HepG2 (cell line): ENCODE results near the gene ADAP2. TPM values are rescaled to one million over a fixed set of nuclear protein-coding genes. Genes with fewer than 3 reads are reported as not detected.

Source experiments
- ATAC-seq: fragments of 200-7000 bp; cut with Tn5 transposase; 3 replicates; pipeline ENCODE4 v1.9.1; 2020; ENCODE audit warnings: mild to moderate bottlenecking, moderate library complexity
- BruUV-seq: library from RNA; stranded (reverse); fragments of 400-500 nt; replicated peaks from 2 replicates; lab custom pipeline; 2021; lab: Mats Ljungman, UMichigan
- CTCF ChIA-PET: fragments of 300-600 bp; formaldehyde crosslinking; extraction: SDS; loops from one replicate; lab custom pipeline; 2021; ENCODE audit warnings: low total read pairs, inconsistent platforms, low intra/inter-chr PET ratio; lab: Yijun Ruan, JAX
- POLR2A ChIA-PET: fragments of 350-600 bp; sonication (Branson Sonifier 250); formaldehyde crosslinking; loops from one replicate; lab custom pipeline; 2020; ENCODE audit warnings: antibody characterized with exemption, inconsistent platforms; lab: Yijun Ruan, JAX
- DNase-seq: peaks from one replicate; pipeline ENCODE4 v3.0.0-alpha.2; 2015; ENCODE audit warnings: low spot score
- FAIRE-seq: peaks from 3 replicates; lab custom pipeline; 2011; peaks lifted over from hg19 to GRCh38; lab: Jason Lieb, UNC
- H2AFZ ChIP-seq: one replicate; pipeline ENCODE4 v1.6.1; 2011; ENCODE audit warnings: low read length, inconsistent platforms
- H3K27ac ChIP-seq: fragments of 300-600 bp; 3 replicates; pipeline ENCODE4 v1.8.0; 2011; ENCODE audit warnings: mixed run types, mild to moderate bottlenecking, mixed read lengths, low read length, inconsistent platforms; ENCODE audit not compliant: insufficient read depth; ENCODE audit errors: extremely low read length
- H3K27me3 ChIP-seq, 2 experiments: fragments of 200-600 bp in 1 of 2; 2 replicates in 1 of 2; 3 replicates in 1 of 2; pipeline versions ENCODE4 v1.6.0 to v1.8.0; 2011; ENCODE audit warnings: low read length in 2 of 2, mild to moderate bottlenecking in 2 of 2, moderate library complexity in 2 of 2, inconsistent platforms in 1 of 2; ENCODE audit not compliant: insufficient read depth in 2 of 2, control insufficient read depth in 1 of 2
- H3K36me3 ChIP-seq, 2 experiments: fragments of 200-600 bp in 1 of 2; replicated peaks in 1 of 2; 2 replicates in 1 of 2; 3 replicates in 1 of 2; pipeline versions ENCODE4 v1.5.1 to v1.8.0; 2011; ENCODE audit warnings: low read length in 2 of 2, inconsistent platforms in 1 of 2; ENCODE audit not compliant: insufficient read depth in 2 of 2, control insufficient read depth in 1 of 2
- H3K4me1 ChIP-seq: 2 replicates; pipeline ENCODE4 v1.5.1; 2012; ENCODE audit warnings: low read length, inconsistent platforms; ENCODE audit not compliant: insufficient read depth
- H3K4me2 ChIP-seq: 2 replicates; pipeline ENCODE4 v1.6.0; 2011; ENCODE audit warnings: low read depth, low read length, inconsistent platforms
- H3K4me3 ChIP-seq, 3 experiments: fragments of 200-600 bp in 1 of 3; sonication (generic), shearing (Covaris generic) in 1 of 3; replicated peaks in 1 of 3; 2 replicates each; pipeline ENCODE4 v1.5.1; 2011 to 2016; ENCODE audit warnings: low read length in 3 of 3, inconsistent platforms in 2 of 3, low read depth in 2 of 3, mild to moderate bottlenecking in 2 of 3, control low read depth in 1 of 3, mixed read lengths in 1 of 3; ENCODE audit not compliant: insufficient read depth in 1 of 3
- H3K79me2 ChIP-seq: one replicate; pipeline ENCODE4 v1.6.1; 2011; ENCODE audit warnings: low read length, inconsistent platforms; ENCODE audit not compliant: insufficient read depth
- H3K9ac ChIP-seq: 2 replicates; pipeline ENCODE4 v1.6.0; 2011; ENCODE audit warnings: mild to moderate bottlenecking, low read depth, low read length, inconsistent platforms; ENCODE audit not compliant: insufficient read depth
- H3K9me3 ChIP-seq: 2 replicates; pipeline ENCODE4 v1.5.1; 2012; ENCODE audit warnings: mild to moderate bottlenecking, low read length
- H4K20me1 ChIP-seq: 2 replicates; pipeline ENCODE4 v1.6.0; 2011; ENCODE audit warnings: inconsistent platforms, mild to moderate bottlenecking, low read length, moderate library complexity; ENCODE audit not compliant: insufficient read depth
- HMG20A ChIP-seq: IDR thresholded peaks from 2 replicates; pipeline ENCODE4 v1.6.1; 2016; ENCODE audit warnings: borderline replicate concordance
- ISL2 ChIP-seq: sonication (generic); formaldehyde crosslinking; IDR thresholded peaks from 2 replicates; pipeline ENCODE4 v1.5.0; 2020; ENCODE audit warnings: missing genetic modification reagents
- TMF1 ChIP-seq: sonication (generic); formaldehyde crosslinking; IDR thresholded peaks from 2 replicates; pipeline ENCODE4 v1.8.1; 2022; ENCODE audit warnings: low read depth, missing genetic modification reagents
- ZNF335 ChIP-seq: sonication (generic); formaldehyde crosslinking; IDR thresholded peaks from 2 replicates; pipeline ENCODE4 v1.4.0; 2020; ENCODE audit warnings: missing genetic modification reagents
- ZNF850 ChIP-seq: sonication (generic); formaldehyde crosslinking; conservative IDR thresholded peaks from 2 replicates; pipeline ENCODE4 v1.9.0; 2021; ENCODE audit warnings: mild to moderate bottlenecking, missing genetic modification reagents
- ZZZ3 ChIP-seq: sonication (generic); formaldehyde crosslinking; IDR thresholded peaks from 2 replicates; pipeline ENCODE4 v1.4.0; 2020; ENCODE audit warnings: missing genetic modification reagents, mild to moderate bottlenecking, borderline replicate concordance
- WGBS: methylation state at CpG from one replicate; pipeline ENCODE4 v1.1.6; 2017; ENCODE audit warnings: low lambda C conversion rate; 5-methylcytosine and 5-hydroxymethylcytosine counted together
- in situ Hi-C: cut with HindIII; loops from 2 replicates; pipeline ENCODE4 v1.10.0; 2017; ENCODE audit warnings: low pct_unique_long_range_greater_than_20kb; ENCODE audit not compliant: extremely low pct_ligation_motif_present
- intact Hi-C: fragments of 100-400 bp; cut with micrococcal nuclease; formaldehyde crosslinking; loops from one replicate; pipeline ENCODE4 v1.10.0; 2022; ENCODE audit not compliant: unreplicated experiment
- polyA plus RNA-seq, 8 experiments: library from polyadenylated mRNA; depleted of rRNA in 3 of 8; stranded (reverse) in 7 of 8; unstranded in 1 of 8; fragments of >200 nt; fragmentation: Illumina TruSeq in 4 of 8; extraction: Trizol in 4 of 8; gene quantifications; 2 replicates each; pipeline versions ENCODE4 v1.2.1 to v1.2.3, GENCODE V29; 2011 to 2016; ENCODE audit warnings: low read depth in 4 of 8, missing spikeins in 1 of 8, mixed read lengths in 1 of 8; ENCODE audit not compliant: insufficient read depth in 1 of 8
- total RNA-seq, 5 experiments: library from RNA; depleted of rRNA; stranded (reverse); fragments of >200 nt; fragmentation: Illumina TruSeq; extraction: Trizol; gene quantifications; 2 replicates each; pipeline ENCODE4 v1.2.3, GENCODE V29; 2016; ENCODE audit warnings: low read depth in 1 of 5
- TF ChIP-seq, protein P1 (sequence below), 2 experiments: sonication (generic) in 1 of 2; formaldehyde crosslinking in 1 of 2; IDR thresholded peaks; 2 replicates each; pipeline versions ENCODE4 v1.4.0 to v1.6.1; 2018 to 2020; ENCODE audit warnings: missing genetic modification reagents in 2 of 2, borderline replicate concordance in 1 of 2, low read depth in 1 of 2, mild to moderate bottlenecking in 1 of 2, missing biosample characterization in 1 of 2

ADAP2 gene
- total and polyA plus RNA-seq, 2 of the 13 experiments (the other 11 are each of a cell fraction or from before 2014, with no cell fraction given): 0.51 to 0.70 TPM

DNA sequence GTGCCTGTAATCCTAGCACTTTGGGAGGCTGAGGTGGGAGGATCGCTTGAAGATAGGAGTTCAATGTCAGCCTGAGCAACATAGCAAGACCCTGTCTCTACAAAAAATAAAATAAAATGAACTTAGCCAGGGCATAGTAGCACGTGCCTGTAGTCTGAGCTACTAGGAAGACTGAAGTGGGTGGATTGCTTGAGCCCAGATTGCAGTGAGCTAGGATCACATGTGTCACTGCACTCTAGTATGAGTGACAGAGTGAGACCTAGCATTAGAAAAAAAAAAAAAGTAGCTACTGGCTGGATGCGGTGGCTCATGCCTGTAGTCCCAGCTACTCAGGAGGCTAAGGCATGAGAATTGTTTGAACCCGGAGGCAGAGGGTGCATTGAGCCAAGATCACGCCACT is 6.0 kb downstream of the ADAP2 start:
- FAIRE-seq: no peak

DNA sequence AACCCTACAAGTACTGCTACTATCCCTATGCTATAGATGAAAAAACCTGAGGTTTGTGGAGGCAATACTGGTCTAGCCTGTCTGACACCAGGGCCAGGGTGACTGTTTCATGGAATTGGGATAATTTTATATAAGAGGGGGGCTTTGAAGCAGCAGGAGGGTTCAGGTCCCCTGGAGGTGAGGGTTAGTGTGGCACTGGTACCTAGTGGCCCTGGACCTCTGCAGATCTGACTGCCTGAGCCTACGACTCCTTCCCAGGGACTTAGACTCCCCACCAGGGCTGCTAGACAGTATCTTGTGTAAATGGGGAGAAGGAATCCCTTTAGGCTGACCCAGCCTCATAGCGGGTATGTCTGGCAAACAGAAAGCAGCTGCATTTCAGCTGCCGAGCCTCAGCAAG is 6.8 kb downstream of the ADAP2 start:
- CTCF ChIA-PET: no interaction called here
- 83% methylated on average over 1 of the region's 3 CpGs for WGBS

More for the DNA sequence above, 6.0 kb downstream of the ADAP2 start:
- Histone ChIP-seq H2AFZ (no peak overlapping the region), H3K4me3 (no peak overlapping the region), H3K79me2 (no peaks in the 10 kb centered on the region), H3K4me1 (peaks cover 19% of the 10 kb centered on the region), H3K4me2 (no peak overlapping the region), H3K36me3 (no peaks in the 10 kb centered on the region), H4K20me1 (no peaks in the 10 kb centered on the region), H3K9me3 (no peaks in the 10 kb centered on the region), H3K9ac (no peak overlapping the region), H3K27me3 (peaks cover 0 to 3% of the 10 kb centered on the region in 2 experiments; a peak in 1 of 5 replicates), H3K27ac (no peak overlapping the region)
- in situ Hi-C loops (no loop called here), intact Hi-C loops (no loop called here)
- DNase-seq: no peak
- no peak for ATAC-seq
- ChIA-PET POLR2A (no interaction called here), CTCF (no interaction called here)
- TF ChIP-seq ZZZ3 (no peak), TMF1 (CRISPR knock-in tag) (no peak), ISL2 (CRISPR knock-in tag) (no peak), HMG20A (CRISPR knock-in tag) (no peak), ZNF850 (CRISPR knock-in tag) (no peak)
- WGBS: 88% methylated on average over 5 of the region's 5 CpGs
- BruUV-seq: no TSS peak

More for the DNA sequence above, 6.8 kb downstream of the ADAP2 start:
- ATAC-seq: peak; percentile 52
- no peaks in the 10 kb centered on the region for H3K36me3 ChIP-seq
- no peak overlapping the region for H3K27ac ChIP-seq
- H3K27me3 ChIP-seq: no peaks in the 10 kb centered on the region
- BruUV-seq: no TSS peak
- no peaks in the 10 kb centered on the region for H4K20me1 ChIP-seq
- no peaks in the 10 kb centered on the region for H3K9me3 ChIP-seq
- POLR2A ChIA-PET: no interaction called here
- no peak for DNase-seq
- no peaks in the 10 kb centered on the region for H3K79me2 ChIP-seq
- no peak overlapping the region for H3K4me3 ChIP-seq
- H3K9ac ChIP-seq: no peak overlapping the region
- FAIRE-seq: no peak
- no peak overlapping the region for H2AFZ ChIP-seq
- TF ChIP-seq, protein P1, sequence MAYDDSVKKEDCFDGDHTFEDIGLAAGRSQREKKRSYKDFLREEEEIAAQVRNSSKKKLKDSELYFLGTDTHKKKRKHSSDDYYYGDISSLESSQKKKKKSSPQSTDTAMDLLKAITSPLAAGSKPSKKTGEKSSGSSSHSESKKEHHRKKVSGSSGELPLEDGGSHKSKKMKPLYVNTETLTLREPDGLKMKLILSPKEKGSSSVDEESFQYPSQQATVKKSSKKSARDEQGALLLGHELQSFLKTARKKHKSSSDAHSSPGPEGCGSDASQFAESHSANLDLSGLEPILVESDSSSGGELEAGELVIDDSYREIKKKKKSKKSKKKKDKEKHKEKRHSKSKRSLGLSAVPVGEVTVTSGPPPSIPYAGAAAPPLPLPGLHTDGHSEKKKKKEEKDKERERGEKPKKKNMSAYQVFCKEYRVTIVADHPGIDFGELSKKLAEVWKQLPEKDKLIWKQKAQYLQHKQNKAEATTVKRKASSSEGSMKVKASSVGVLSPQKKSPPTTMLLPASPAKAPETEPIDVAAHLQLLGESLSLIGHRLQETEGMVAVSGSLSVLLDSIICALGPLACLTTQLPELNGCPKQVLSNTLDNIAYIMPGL (CRISPR knock-in tag; IDR thresholded peaks at IDR 0.05; ENCODE audit: borderline replicate concordance in 1 of 2, low read depth in 1 of 2): 0 out of 4 replicates have a peak, but pooled peaks of 1 of the 2 experiments have one; percentile 35
- no peak for TF ChIP-seq ZNF335 (CRISPR knock-in tag)
- in situ Hi-C loops (no loop called here), intact Hi-C loops (no loop called here)
- peaks cover 19% of the 10 kb centered on the region for H3K4me1 ChIP-seq
- H3K4me2 ChIP-seq: 0 out of 2 replicates have a peak overlapping the region, but pooled peaks have one; percentile 31
